Bronchial epithelial cell (primary cell): ENCODE results near the gene CLDN34. TPM values are rescaled to one million over a fixed set of nuclear protein-coding genes. Genes with fewer than 3 reads are reported as not detected.

Experiments
- DNase-seq: peaks from one replicate; pipeline ENCODE4 v3.0.0-alpha.2; 2010; ENCODE audit warnings: low read depth
- FAIRE-seq: peaks from 2 replicates; lab custom pipeline; 2011; peaks lifted over from hg19 to GRCh38; lab: Jason Lieb, UNC
- H3K27me3 ChIP-seq: 2 replicates; pipeline ENCODE4 v1.5.1; 2011; ENCODE audit warnings: low read length; ENCODE audit not compliant: control insufficient read depth, insufficient read depth
- H3K36me3 ChIP-seq: 2 replicates; pipeline ENCODE4 v1.5.1; 2011; ENCODE audit warnings: low read length; ENCODE audit not compliant: control insufficient read depth, insufficient read depth
- H3K4me3 ChIP-seq: 2 replicates; pipeline ENCODE4 v1.5.1; 2011; ENCODE audit warnings: mild to moderate bottlenecking, low read depth, low read length, control low read depth
- CTCF ChIP-seq: IDR thresholded peaks from 2 replicates; pipeline ENCODE4 v1.5.1; 2011; ENCODE audit warnings: mild to moderate bottlenecking, moderate library complexity, low read length, control low read depth, inconsistent platforms; ENCODE audit not compliant: insufficient read depth, severe bottlenecking
- total RNA-seq: library from RNA; depleted of rRNA; stranded (reverse); fragments of >200 nt; gene quantifications from 2 replicates; pipeline ENCODE4 v1.2.1, GENCODE V29; 2014

Gene CLDN34
- total RNA-seq, 1 donor from 2014 or later, result not detected

GRCh38 chrX:9953396-9953795 is 13.8 kb upstream of the CLDN34 start:
- DNase-seq (no peak), FAIRE-seq (no peak)
- Histone ChIP-seq H3K27me3 (no peaks in the 10 kb centered on the region), H3K36me3 (no peaks in the 10 kb centered on the region), H3K4me3 (no peak overlapping the region)
- TF ChIP-seq CTCF, result no peak

GRCh38 chrX:9955506-9955905 is 11.7 kb upstream of the CLDN34 start:
- H3K36me3 ChIP-seq, result no peaks in the 10 kb centered on the region
- no peaks in the 10 kb centered on the region for H3K27me3 ChIP-seq
- TF ChIP-seq CTCF, result no peak
- DNase-seq (no peak), FAIRE-seq (no peak)
- no peak overlapping the region for H3K4me3 ChIP-seq

- TF ChIP-seq CTCF, result no peak
- H3K36me3 ChIP-seq, result no peaks in the 10 kb centered on the region
- DNase-seq, result no peak
- H3K27me3 ChIP-seq, result no peaks in the 10 kb centered on the region
- H3K4me3 ChIP-seq, result no peak overlapping the region
- FAIRE-seq, result no peak
Measured at GRCh38 chrX:9957743-9958142, 9.4 kb upstream of the CLDN34 start.

- Histone ChIP-seq H3K27me3 (no peaks in the 10 kb centered on the region), H3K36me3 (no peaks in the 10 kb centered on the region), H3K4me3 (no peak overlapping the region)
- FAIRE-seq (no peak), DNase-seq (no peak)
- TF ChIP-seq CTCF, result no peak
Measured at GRCh38 chrX:9958183-9958582, 9.0 kb upstream of the CLDN34 start.

GRCh38 chrX:9961750-9962149 is 5.4 kb upstream of the CLDN34 start:
- Histone ChIP-seq H3K36me3 (no peaks in the 10 kb centered on the region), H3K4me3 (no peak overlapping the region), H3K27me3 (no peaks in the 10 kb centered on the region)
- DNase-seq (no peak), FAIRE-seq (no peak)
- no peak for TF ChIP-seq CTCF

GRCh38 chrX:9977635-9978034 is 10.5 kb downstream of the CLDN34 start:
- no peak for TF ChIP-seq CTCF
- H3K36me3 ChIP-seq, result no peaks in the 10 kb centered on the region
- no peaks in the 10 kb centered on the region for H3K27me3 ChIP-seq
- FAIRE-seq (no peak), DNase-seq (no peak)
- no peak overlapping the region for H3K4me3 ChIP-seq
